ENCODE data around the gene SUPT5H.
A peak's percentile ranks its signal among the peaks of the same experiment; 100 is the strongest.
"Not testable (repeated sequence)": the region's sequence is repeated elsewhere in the genome, so short reads cannot be mapped to it uniquely, and the experiment has no call there.

SUPT5H gene

DNA sequence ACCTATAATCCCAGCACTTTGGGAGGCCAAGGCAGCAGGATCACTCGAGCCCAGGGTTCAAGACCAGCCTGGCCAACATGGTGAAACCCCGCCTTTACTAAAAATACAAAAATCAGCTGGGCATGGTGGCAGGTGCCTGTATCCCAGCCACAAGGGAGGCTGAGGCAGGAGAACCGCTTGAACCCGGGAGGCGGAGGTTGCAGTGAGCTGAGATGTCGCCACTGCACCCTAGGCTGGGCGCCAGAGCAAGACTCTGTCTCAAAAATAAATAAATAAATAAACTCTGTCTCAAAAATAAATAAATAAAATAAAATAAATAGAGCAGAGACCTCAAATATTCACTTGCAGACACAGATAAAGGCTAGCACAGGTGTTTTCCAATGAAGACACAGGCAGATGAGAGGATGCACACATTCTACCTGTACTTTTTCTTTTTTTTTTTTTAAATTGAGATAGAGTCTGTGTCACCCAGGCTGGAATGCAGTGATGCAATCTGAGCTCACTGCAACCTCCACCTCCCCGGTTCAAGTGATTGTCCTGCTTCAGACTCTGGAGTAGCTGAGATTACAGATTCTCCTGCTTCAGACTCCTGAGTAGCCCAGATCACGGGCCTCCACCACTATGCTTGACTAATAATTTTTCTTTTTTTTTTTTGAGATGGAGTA lies 7.0 kb upstream of the SUPT5H start:
- no peak overlapping the region for H3K4me3 ChIP-seq (ENCODE audit: low read depth, low read length)
- no peak for DNase-seq (ENCODE audit: low read depth)
- no peak for TF ChIP-seq POLR2A (IDR thresholded peaks at IDR 0.05; ENCODE audit: extremely low read depth, insufficient read length)
- TF ChIP-seq MYC (IDR thresholded peaks at IDR 0.05; ENCODE audit: low read depth, low read length), result no peak
- TF ChIP-seq MAX (IDR thresholded peaks at IDR 0.05; ENCODE audit: low read depth, low read length), result no peak

DNA sequence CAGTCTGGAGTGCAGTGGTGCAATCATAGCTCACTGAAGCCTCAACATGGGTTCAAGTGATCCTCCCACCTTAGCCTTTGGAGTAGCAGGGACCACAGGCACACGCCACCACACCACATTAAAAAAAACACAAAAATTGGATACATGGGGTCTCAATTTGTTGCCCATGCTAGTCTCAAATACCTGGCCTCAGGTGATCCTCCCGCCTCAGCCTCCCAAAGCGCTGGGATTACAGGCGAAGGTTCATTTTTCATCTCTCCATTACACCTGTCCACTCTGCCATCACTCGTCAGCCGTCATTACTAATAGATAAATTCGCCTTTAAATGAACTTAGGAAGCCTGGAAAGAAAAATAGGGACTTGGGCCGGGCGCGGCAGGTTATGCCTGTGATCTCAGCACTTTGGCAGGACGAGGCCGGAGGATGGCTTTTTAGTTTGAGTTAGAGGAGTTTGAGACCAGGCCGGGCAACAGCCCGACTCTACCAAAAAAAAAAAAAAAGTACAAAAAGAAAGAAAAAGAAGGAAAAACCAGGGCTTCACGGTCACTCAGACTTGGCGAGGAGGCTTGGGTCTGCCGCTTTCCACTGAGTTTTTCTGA lies 685 bp upstream of the SUPT5H start:
- peak overlapping the region; percentile 93 for H3K4me3 ChIP-seq (ENCODE audit: low read depth, low read length)
- DNase-seq (ENCODE audit: low read depth), result peak; percentile 23
- TF ChIP-seq CTCF (IDR thresholded peaks at IDR 0.05; ENCODE audit: low read depth, low read length) (no peak), MAX (IDR thresholded peaks at IDR 0.05; ENCODE audit: low read depth, low read length) (no peak), POLR2A (IDR thresholded peaks at IDR 0.05; ENCODE audit: extremely low read depth, insufficient read length) (no peak), MYC (IDR thresholded peaks at IDR 0.05; ENCODE audit: low read depth, low read length) (no peak)

DNA sequence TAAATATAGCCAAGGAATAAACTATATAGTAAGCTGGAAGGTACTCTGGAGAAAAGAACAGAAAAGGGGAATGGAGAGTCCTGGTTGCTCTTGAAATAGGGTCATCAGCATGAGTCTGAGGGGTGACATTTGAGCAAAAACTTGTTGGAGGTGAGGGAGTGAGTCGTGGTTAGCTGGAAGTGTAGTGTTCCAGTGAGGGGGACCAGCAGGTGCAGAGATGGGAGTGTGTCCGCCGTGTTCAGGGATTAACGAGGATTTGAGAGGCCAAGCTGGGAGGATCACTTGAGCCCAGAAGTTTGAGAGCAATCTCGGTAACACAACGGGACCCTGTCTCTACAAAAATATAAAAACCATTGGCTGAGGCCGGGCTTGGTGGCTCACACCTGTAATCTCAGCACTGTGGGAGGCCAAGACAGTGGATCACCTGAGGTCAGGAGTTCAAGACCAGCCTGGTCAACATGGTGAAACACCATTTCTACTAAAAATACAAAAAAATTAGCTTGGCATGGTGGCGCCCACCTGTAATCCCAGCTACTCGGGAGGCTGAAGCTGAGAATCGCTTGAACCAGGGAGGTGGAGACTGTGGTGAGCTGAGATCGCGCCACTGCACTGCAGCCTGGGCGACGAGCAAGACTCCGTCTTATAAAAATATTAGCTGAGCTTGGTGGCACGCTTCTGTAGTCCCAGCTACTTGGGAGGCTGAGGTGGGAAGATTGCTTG lies 1.1 kb downstream of the SUPT5H start:
- no peak for TF ChIP-seq MAX (IDR thresholded peaks at IDR 0.05; ENCODE audit: low read depth, low read length)
- peak overlapping the region; percentile 93 for H3K4me3 ChIP-seq (ENCODE audit: low read depth, low read length)
- no peak for DNase-seq (ENCODE audit: low read depth)

DNA sequence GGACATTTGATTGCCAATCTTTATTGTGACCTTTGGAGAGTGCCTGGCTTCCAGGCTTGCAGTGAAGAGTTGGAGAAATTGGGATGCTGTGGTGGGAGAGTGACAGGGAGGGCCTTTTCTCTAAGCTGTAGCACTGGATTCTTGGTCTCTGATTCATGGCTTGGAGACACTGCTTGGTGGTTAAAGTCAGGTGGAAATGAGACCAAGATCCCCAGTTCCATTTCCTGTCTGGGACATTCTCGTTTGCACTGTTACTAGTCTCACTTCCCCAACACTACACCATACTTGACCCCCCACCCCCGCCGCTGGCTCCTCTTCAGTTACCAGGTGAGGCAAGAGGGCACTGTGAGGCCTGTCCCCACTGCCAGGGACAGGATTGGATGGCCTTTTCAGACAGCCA lies 2.9 kb downstream of the SUPT5H start:
- no peak for TF ChIP-seq CTCF (IDR thresholded peaks at IDR 0.05; ENCODE audit: low read depth, low read length)
- no peak for TF ChIP-seq MAX (IDR thresholded peaks at IDR 0.05; ENCODE audit: low read depth, low read length)
- no peak for TF ChIP-seq MYC (IDR thresholded peaks at IDR 0.05; ENCODE audit: low read depth, low read length)
- DNase-seq (ENCODE audit: low read depth), result peak; percentile 23
- no peak overlapping the region for H3K4me3 ChIP-seq (ENCODE audit: low read depth, low read length)

DNA sequence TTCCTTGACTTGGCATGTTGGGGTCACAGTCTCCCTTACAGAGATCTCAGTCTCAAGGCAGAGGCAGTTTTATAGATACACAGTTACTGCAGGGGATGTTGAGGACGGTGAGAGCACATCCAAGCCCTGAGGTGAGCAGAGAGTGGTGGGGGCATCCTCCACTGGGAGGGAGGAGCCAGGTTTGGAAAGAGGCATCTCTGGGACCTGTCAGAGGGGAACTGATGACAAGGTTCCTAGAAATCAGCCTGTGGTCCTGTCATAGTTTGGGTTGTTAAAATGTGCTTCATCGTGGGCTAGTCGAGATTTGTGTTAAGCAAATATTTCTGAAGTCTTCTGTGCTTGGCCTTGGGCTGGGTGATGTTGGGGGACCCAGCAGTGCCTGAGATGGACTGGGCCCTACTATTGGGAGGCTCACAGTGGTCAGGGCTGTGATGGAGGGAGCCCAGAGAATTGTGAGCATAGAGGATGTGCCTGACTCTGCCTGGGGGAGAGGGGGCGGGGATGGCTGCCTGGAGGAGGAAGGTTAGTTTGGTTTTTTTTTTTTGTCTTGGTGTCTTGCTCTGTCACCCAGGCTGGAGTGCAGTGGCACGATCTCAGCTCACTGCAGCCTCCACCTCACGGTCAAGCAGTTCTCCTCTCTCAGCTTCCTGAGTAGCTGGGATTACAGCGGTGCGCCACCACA lies 3.9 kb downstream of the SUPT5H start:
- DNase-seq (ENCODE audit: low read depth), result no peak
- H3K4me3 ChIP-seq (ENCODE audit: low read depth, low read length), result no peak overlapping the region
- no peak for TF ChIP-seq POLR2A (IDR thresholded peaks at IDR 0.05; ENCODE audit: extremely low read depth, insufficient read length)
- no peak for TF ChIP-seq MYC (IDR thresholded peaks at IDR 0.05; ENCODE audit: low read depth, low read length)
- TF ChIP-seq MAX (IDR thresholded peaks at IDR 0.05; ENCODE audit: low read depth, low read length), result no peak
- TF ChIP-seq CTCF (IDR thresholded peaks at IDR 0.05; ENCODE audit: low read depth, low read length), result no peak

GRCh38 chr19:39451257-39451656 lies 5.9 kb downstream of the SUPT5H start:
- not testable (repeated sequence) for DNase-seq (ENCODE audit: low read depth); H3K4me3 ChIP-seq (ENCODE audit: low read depth, low read length)

- DNase-seq (ENCODE audit: low read depth), result no peak
- TF ChIP-seq CTCF (IDR thresholded peaks at IDR 0.05; ENCODE audit: low read depth, low read length) (no peak), POLR2A (IDR thresholded peaks at IDR 0.05; ENCODE audit: extremely low read depth, insufficient read length) (no peak), MYC (IDR thresholded peaks at IDR 0.05; ENCODE audit: low read depth, low read length) (no peak), MAX (IDR thresholded peaks at IDR 0.05; ENCODE audit: low read depth, low read length) (no peak)
- no peak overlapping the region for H3K4me3 ChIP-seq (ENCODE audit: low read depth, low read length)
Observed at GRCh38 chr19:39463403-39463802, 18.0 kb downstream of the SUPT5H start.
